Measurements from ENCODE around the gene TRIO.

GRCh38 chr5:14503681-14504331 lies 360.7 kb downstream of the TRIO start:
- no peak for TF ChIP-seq CTCF (IDR thresholded peaks at IDR 0.05; ENCODE audit: extremely low read depth in 1 of 2, insufficient read depth in 1 of 2, low read depth in 1 of 2, low read length in 2 of 2)
- TF ChIP-seq POLR2A (IDR thresholded peaks at IDR 0.05; ENCODE audit: low read depth, low read length), result no peak
